DND-41 (cell line): Measurements from ENCODE around the gene SLC25A41.

Experiments
- CTCF ChIP-seq: IDR thresholded peaks from 2 replicates; pipeline ENCODE4 v1.5.1; 2012; ENCODE audit warnings: borderline replicate concordance, low read length, moderate library complexity, mild to moderate bottlenecking; ENCODE audit not compliant: poor library complexity, severe bottlenecking; ENCODE audit errors: extremely low read depth
- EZH2 ChIP-seq: IDR thresholded peaks from 3 replicates; pipeline ENCODE4 v1.6.1; 2012; ENCODE audit warnings: borderline replicate concordance, low read depth, mild to moderate bottlenecking, moderate library complexity, low read length, inconsistent platforms; ENCODE audit not compliant: severe bottlenecking

DNA sequence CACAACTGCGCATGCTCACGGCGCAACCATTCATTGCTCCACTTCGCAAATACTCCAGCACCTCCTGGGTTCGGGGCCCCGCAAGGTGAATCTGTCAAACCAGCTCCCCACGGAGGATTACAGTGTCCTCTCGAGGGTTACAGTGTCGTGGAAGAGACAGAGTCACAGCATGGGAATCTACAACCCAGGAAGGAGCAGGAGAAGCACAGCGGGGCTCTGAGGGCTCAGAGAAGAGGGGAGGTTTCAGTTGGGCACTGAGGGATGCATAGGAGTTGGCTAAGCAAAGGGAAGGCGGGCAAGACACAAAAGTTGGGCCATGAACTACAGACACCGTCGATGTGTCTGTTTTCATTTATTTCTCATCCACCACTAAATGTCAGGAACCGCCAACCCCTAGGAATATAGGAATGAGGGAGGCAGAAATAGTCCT lies 39.6 kb downstream of the SLC25A41 start:
- TF ChIP-seq CTCF = no peak
- TF ChIP-seq EZH2 = no peak
